B cell (primary cell): Measurements from ENCODE around the gene EXOC7.

Experiments used
- EZH2 ChIP-seq: IDR thresholded peaks from 2 replicates; pipeline ENCODE4 v1.6.1; 2012; ENCODE audit warnings: borderline replicate concordance, low read depth, mild to moderate bottlenecking, moderate library complexity, low read length; ENCODE audit not compliant: insufficient read depth, poor library complexity, severe bottlenecking
- TF ChIP-seq, protein P1 (sequence below): fragments of 200-600 bp; IDR thresholded peaks from one replicate; pipeline ENCODE4 v1.8.0; 2022; ENCODE audit warnings: antibody characterized with exemption, mild to moderate bottlenecking

DNA sequence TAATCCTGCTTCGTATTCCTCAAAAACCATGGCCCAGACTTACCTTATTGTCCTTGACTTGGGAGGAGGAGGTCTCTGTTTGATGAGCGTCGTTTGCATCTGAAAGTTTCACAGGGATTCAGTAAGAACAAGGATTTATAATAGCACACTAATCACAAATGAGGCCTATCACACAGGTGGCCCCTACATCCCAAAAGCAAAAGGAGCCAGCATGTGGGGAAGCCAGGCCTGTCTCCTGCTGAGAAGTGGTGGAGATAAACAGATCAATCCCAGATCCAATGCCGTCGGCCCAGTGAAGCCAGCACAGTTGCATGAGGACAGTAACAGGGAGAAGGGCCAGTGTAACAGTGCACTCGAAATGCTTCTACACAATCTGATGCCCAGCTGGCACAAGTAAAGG is 63.2 kb downstream of the EXOC7 start:
- TF ChIP-seq, protein P1, sequence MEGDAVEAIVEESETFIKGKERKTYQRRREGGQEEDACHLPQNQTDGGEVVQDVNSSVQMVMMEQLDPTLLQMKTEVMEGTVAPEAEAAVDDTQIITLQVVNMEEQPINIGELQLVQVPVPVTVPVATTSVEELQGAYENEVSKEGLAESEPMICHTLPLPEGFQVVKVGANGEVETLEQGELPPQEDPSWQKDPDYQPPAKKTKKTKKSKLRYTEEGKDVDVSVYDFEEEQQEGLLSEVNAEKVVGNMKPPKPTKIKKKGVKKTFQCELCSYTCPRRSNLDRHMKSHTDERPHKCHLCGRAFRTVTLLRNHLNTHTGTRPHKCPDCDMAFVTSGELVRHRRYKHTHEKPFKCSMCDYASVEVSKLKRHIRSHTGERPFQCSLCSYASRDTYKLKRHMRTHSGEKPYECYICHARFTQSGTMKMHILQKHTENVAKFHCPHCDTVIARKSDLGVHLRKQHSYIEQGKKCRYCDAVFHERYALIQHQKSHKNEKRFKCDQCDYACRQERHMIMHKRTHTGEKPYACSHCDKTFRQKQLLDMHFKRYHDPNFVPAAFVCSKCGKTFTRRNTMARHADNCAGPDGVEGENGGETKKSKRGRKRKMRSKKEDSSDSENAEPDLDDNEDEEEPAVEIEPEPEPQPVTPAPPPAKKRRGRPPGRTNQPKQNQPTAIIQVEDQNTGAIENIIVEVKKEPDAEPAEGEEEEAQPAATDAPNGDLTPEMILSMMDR: no peak
- no peak for TF ChIP-seq EZH2
